RWPE2 (cell line): ENCODE results near the gene COPS4.
"Not testable (repeated sequence)": the region's sequence is repeated elsewhere in the genome, so short reads cannot be mapped to it uniquely, and the experiment has no call there.

Source experiments
- ATAC-seq: fragments of 200-7000 bp; cut with Tn5 transposase; 3 replicates; pipeline ENCODE4 v1.9.1; 2021; ENCODE audit warnings: low read depth
- DNase-seq: peaks from one replicate; pipeline ENCODE4 v3.0.0-alpha.2; 2020; ENCODE audit warnings: low spot score
- H3K27ac ChIP-seq: fragments of 450-650 bp; 2 replicates; pipeline ENCODE4 v1.5.1; 2017; ENCODE audit warnings: mild to moderate bottlenecking; ENCODE audit not compliant: poor library complexity, severe bottlenecking
- H3K27me3 ChIP-seq: fragments of 250-450 bp; sonication (Bioruptor Pico); 2 replicates; pipeline ENCODE4 v1.5.1; 2021; ENCODE audit warnings: mild to moderate bottlenecking, moderate library complexity; ENCODE audit not compliant: insufficient read depth, poor library complexity, severe bottlenecking
- H3K36me3 ChIP-seq: fragments of 250-450 bp; sonication (Bioruptor Pico); 2 replicates; pipeline ENCODE4 v1.5.1; 2020; ENCODE audit warnings: low read depth, mild to moderate bottlenecking, moderate library complexity
- H3K4me1 ChIP-seq: fragments of 250-450 bp; sonication (Bioruptor Pico); 2 replicates; pipeline ENCODE4 v1.5.1; 2021; ENCODE audit warnings: mild to moderate bottlenecking, moderate library complexity; ENCODE audit not compliant: insufficient read depth, poor library complexity, severe bottlenecking
- H3K4me3 ChIP-seq: fragments of 250-450 bp; sonication (Bioruptor Pico); 2 replicates; pipeline ENCODE4 v1.5.1; 2021; ENCODE audit warnings: mild to moderate bottlenecking, moderate library complexity; ENCODE audit not compliant: severe bottlenecking
- H3K9me3 ChIP-seq: fragments of 250-450 bp; sonication (Bioruptor Pico); 2 replicates; pipeline ENCODE4 v1.5.1; 2021; ENCODE audit warnings: mild to moderate bottlenecking, moderate library complexity; ENCODE audit not compliant: severe bottlenecking
- TF ChIP-seq, protein P1 (sequence below): fragments of 450-650 bp; IDR thresholded peaks from one replicate; pipeline ENCODE4 v1.5.1; 2017; ENCODE audit warnings: mild to moderate bottlenecking, moderate library complexity; ENCODE audit not compliant: poor library complexity, severe bottlenecking

COPS4 gene

DNA sequence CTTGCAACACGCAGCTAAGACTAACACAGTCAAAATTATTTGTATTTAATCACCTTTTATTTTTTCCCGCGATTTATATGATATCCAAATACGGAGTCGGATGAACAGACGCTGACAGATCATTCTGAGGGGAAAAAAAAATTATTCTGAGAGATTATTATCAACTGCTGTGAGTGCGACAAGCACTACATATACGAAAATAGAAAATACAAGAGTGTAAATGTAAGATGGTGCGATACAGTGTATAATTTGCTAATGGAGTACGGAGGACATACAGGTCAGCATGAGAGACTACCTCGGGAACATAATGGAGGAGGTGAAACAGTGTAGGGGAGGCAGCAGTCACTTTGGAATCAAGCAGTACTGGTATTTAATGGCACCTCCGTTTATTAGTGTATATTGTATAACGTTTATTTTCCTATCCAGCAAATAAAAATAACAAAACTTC is 21.5 kb upstream of the COPS4 start:
- no peaks in the 10 kb centered on the region for H3K9me3 ChIP-seq
- peak overlapping the region; percentile 96 for H3K4me3 ChIP-seq
- DNase-seq (no peak), ATAC-seq (no peak)
- peaks cover 19% of the 10 kb centered on the region for H3K4me1 ChIP-seq
- peak overlapping the region; percentile 75 for H3K27ac ChIP-seq
- no peaks in the 10 kb centered on the region for H3K27me3 ChIP-seq
- TF ChIP-seq, protein P1, sequence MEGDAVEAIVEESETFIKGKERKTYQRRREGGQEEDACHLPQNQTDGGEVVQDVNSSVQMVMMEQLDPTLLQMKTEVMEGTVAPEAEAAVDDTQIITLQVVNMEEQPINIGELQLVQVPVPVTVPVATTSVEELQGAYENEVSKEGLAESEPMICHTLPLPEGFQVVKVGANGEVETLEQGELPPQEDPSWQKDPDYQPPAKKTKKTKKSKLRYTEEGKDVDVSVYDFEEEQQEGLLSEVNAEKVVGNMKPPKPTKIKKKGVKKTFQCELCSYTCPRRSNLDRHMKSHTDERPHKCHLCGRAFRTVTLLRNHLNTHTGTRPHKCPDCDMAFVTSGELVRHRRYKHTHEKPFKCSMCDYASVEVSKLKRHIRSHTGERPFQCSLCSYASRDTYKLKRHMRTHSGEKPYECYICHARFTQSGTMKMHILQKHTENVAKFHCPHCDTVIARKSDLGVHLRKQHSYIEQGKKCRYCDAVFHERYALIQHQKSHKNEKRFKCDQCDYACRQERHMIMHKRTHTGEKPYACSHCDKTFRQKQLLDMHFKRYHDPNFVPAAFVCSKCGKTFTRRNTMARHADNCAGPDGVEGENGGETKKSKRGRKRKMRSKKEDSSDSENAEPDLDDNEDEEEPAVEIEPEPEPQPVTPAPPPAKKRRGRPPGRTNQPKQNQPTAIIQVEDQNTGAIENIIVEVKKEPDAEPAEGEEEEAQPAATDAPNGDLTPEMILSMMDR: no peak
- H3K36me3 ChIP-seq: no peaks in the 10 kb centered on the region

DNA sequence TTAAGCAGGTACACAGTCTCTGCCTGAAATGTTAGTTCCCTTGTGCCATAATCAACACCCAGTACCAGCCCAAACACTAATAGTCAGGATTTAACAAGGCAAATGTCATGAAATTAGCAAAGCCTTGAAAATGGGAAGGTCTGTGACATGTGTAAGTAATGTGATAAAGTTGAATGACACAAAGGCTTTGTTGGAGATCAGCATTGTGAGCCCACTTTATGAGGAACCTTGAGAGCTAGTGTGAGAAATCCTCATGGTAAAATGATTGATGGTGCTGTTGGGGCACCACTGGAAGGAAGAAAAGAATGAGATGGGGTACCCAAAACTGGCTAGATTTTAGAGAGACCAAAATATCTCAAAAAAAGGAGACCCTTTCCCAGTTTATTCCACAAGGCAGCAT is 21.1 kb upstream of the COPS4 start:
- H3K36me3 ChIP-seq: no peaks in the 10 kb centered on the region
- no peaks in the 10 kb centered on the region for H3K27me3 ChIP-seq
- no peak for ATAC-seq
- DNase-seq: no peak
- TF ChIP-seq, protein P1: no peak
- H3K9me3 ChIP-seq: no peaks in the 10 kb centered on the region
- no peak overlapping the region for H3K4me3 ChIP-seq
- peaks cover 16% of the 10 kb centered on the region for H3K4me1 ChIP-seq
- peak overlapping the region; percentile 75 for H3K27ac ChIP-seq

GRCh38 chr4:83019794-83020494 is 15.0 kb upstream of the COPS4 start:
- no peak for ATAC-seq
- H3K36me3 ChIP-seq: no peaks in the 10 kb centered on the region
- H3K27me3 ChIP-seq: no peaks in the 10 kb centered on the region
- H3K9me3 ChIP-seq: peaks cover 5% of the 10 kb centered on the region
- H3K4me3 ChIP-seq: no peak overlapping the region
- TF ChIP-seq, protein P1: no peak
- no peaks in the 10 kb centered on the region for H3K4me1 ChIP-seq
- H3K27ac ChIP-seq: no peak overlapping the region
- no peak for DNase-seq

GRCh38 chr4:83022724-83023450 is 12.1 kb upstream of the COPS4 start:
- peaks cover 5% of the 10 kb centered on the region for H3K9me3 ChIP-seq
- H3K4me3 ChIP-seq: no peak overlapping the region
- no peaks in the 10 kb centered on the region for H3K4me1 ChIP-seq
- DNase-seq: no peak
- peak; percentile 63; the same call in 1 of the 3 replicates for ATAC-seq
- no peaks in the 10 kb centered on the region for H3K27me3 ChIP-seq
- no peaks in the 10 kb centered on the region for H3K36me3 ChIP-seq
- TF ChIP-seq, protein P1: no peak
- H3K27ac ChIP-seq: no peak overlapping the region

- H3K4me1 ChIP-seq, H3K27ac ChIP-seq, H3K27me3 ChIP-seq, ATAC-seq, H3K36me3 ChIP-seq, H3K9me3 ChIP-seq, H3K4me3 ChIP-seq, DNase-seq: not testable (repeated sequence)
These were observed 11.4 kb upstream of the COPS4 start for GRCh38 chr4:83023599-83023998.
